H9 (cell line): ENCODE measurements around the gene CACNA2D3. TPM values are rescaled to one million over a fixed set of nuclear protein-coding genes. Genes with fewer than 3 reads are reported as not detected.

Experiments
- DNase-seq: peaks from one replicate; pipeline ENCODE4 v3.0.0-alpha.2; 2017
- H2AFZ ChIP-seq: one replicate; pipeline ENCODE4 v1.6.1; 2013; ENCODE audit warnings: mild to moderate bottlenecking, low read length, control low read depth, moderate library complexity
- H2AK5ac ChIP-seq: 2 replicates; pipeline ENCODE4 v1.6.1; 2013; ENCODE audit warnings: low read length, control low read depth, mixed read lengths; ENCODE audit not compliant: insufficient read length
- H2BK120ac ChIP-seq: one replicate; pipeline ENCODE4 v1.6.1; 2013; ENCODE audit warnings: low read depth, mild to moderate bottlenecking, low read length, control low read depth, inconsistent platforms; ENCODE audit not compliant: poor library complexity, severe bottlenecking
- H2BK12ac ChIP-seq: 2 replicates; pipeline ENCODE4 v1.6.1; 2013; ENCODE audit warnings: low read length, control low read depth, mixed read lengths, low read depth; ENCODE audit not compliant: insufficient read length
- H2BK15ac ChIP-seq: 2 replicates; pipeline ENCODE4 v1.6.1; 2013; ENCODE audit warnings: low read depth, low read length, control low read depth
- H2BK20ac ChIP-seq: one replicate; pipeline ENCODE4 v1.6.1; 2013; ENCODE audit warnings: low read depth, mild to moderate bottlenecking, low read length, control low read depth, inconsistent platforms; ENCODE audit not compliant: poor library complexity, severe bottlenecking
- H2BK5ac ChIP-seq: 2 replicates; pipeline ENCODE4 v1.6.1; 2013; ENCODE audit warnings: low read length, control low read depth, mixed read lengths; ENCODE audit not compliant: insufficient read length
- H3K14ac ChIP-seq: 2 replicates; pipeline ENCODE4 v1.6.1; 2013; ENCODE audit warnings: low read length, control low read depth; ENCODE audit not compliant: insufficient read depth
- H3K18ac ChIP-seq: 2 replicates; pipeline ENCODE4 v1.6.1; 2013; ENCODE audit warnings: low read depth, mild to moderate bottlenecking, mixed read lengths, low read length, control low read depth; ENCODE audit not compliant: insufficient read length
- H3K23ac ChIP-seq: 2 replicates; pipeline ENCODE4 v1.6.1; 2013; ENCODE audit warnings: low read length, control low read depth, mixed read lengths, low read depth; ENCODE audit not compliant: insufficient read length
- H3K23me2 ChIP-seq: 2 replicates; pipeline ENCODE4 v1.6.1; 2013; ENCODE audit warnings: low read depth, mild to moderate bottlenecking, mixed read lengths, low read length, control low read depth; ENCODE audit not compliant: insufficient read length, poor library complexity, severe bottlenecking
- H3K27ac ChIP-seq: 2 replicates; pipeline ENCODE4 v1.5.1; 2013; ENCODE audit warnings: low read length, control low read depth, mixed read lengths, low read depth; ENCODE audit not compliant: insufficient read length
- H3K27me3 ChIP-seq: 2 replicates; pipeline ENCODE4 v1.6.1; 2013; ENCODE audit warnings: low read length, control low read depth, inconsistent platforms; ENCODE audit not compliant: insufficient read depth
- H3K4ac ChIP-seq: 2 replicates; pipeline ENCODE4 v1.6.1; 2013; ENCODE audit warnings: low read depth, mild to moderate bottlenecking, control low read depth, inconsistent platforms, low read length, moderate library complexity
- H3K4me1 ChIP-seq: 2 replicates; pipeline ENCODE4 v1.6.1; 2013; ENCODE audit warnings: low read length, control low read depth, inconsistent platforms; ENCODE audit not compliant: insufficient read depth
- H3K4me2 ChIP-seq: 2 replicates; pipeline ENCODE4 v1.6.1; 2013; ENCODE audit warnings: low read length, control low read depth, mixed read lengths; ENCODE audit not compliant: insufficient read length, insufficient read depth
- H3K56ac ChIP-seq: 2 replicates; pipeline ENCODE4 v1.6.1; 2013; ENCODE audit warnings: low read depth, mild to moderate bottlenecking, mixed read lengths, low read length, control low read depth; ENCODE audit not compliant: insufficient read length
- H3K79me1 ChIP-seq: 2 replicates; pipeline ENCODE4 v1.6.1; 2013; ENCODE audit warnings: low read depth, mild to moderate bottlenecking, moderate library complexity, low read length, control low read depth, inconsistent platforms; ENCODE audit not compliant: insufficient read depth, poor library complexity, severe bottlenecking
- H3K79me2 ChIP-seq: 2 replicates; pipeline ENCODE4 v1.6.1; 2013; ENCODE audit warnings: low read length, control low read depth, inconsistent platforms; ENCODE audit not compliant: insufficient read depth
- H3K9ac ChIP-seq: 2 replicates; pipeline ENCODE4 v1.6.1; 2013; ENCODE audit warnings: low read length, control low read depth, mixed read lengths; ENCODE audit not compliant: insufficient read length; ENCODE audit errors: extremely low read depth
- H3K9me3 ChIP-seq: one replicate; pipeline ENCODE4 v1.6.1; 2013; ENCODE audit warnings: low read depth, low read length, inconsistent platforms; ENCODE audit not compliant: control insufficient read depth
- H3T11ph ChIP-seq: one replicate; pipeline ENCODE4 v1.6.1; 2013; ENCODE audit warnings: mild to moderate bottlenecking, low read length, control low read depth, inconsistent platforms
- H4K20me1 ChIP-seq: one replicate; pipeline ENCODE4 v1.6.1; 2013; ENCODE audit not compliant: control insufficient read depth, insufficient read length, insufficient read depth
- H4K5ac ChIP-seq: 2 replicates; pipeline ENCODE4 v1.6.1; 2013; ENCODE audit warnings: low read depth, mild to moderate bottlenecking, mixed read lengths, low read length, control low read depth; ENCODE audit not compliant: insufficient read length
- H4K8ac ChIP-seq: replicated peaks from 2 replicates; pipeline ENCODE4 v1.6.1; 2013; ENCODE audit warnings: low read length, control low read depth, mixed read lengths, low read depth; ENCODE audit not compliant: insufficient read length
- H4K91ac ChIP-seq: 2 replicates; pipeline ENCODE4 v1.6.1; 2013; ENCODE audit warnings: low read depth, mild to moderate bottlenecking, moderate library complexity, mixed read lengths, low read length, control low read depth; ENCODE audit not compliant: insufficient read length
- H3K27ac Mint-ChIP-seq, 3 experiments: 2 replicates in 2 of 3; 3 replicates in 1 of 3; pipeline ENCODE4 v1.8.0; 2020 to 2021; ENCODE audit warnings: mixed read lengths in 3 of 3, mild to moderate bottlenecking in 1 of 3, moderate library complexity in 1 of 3
- H3K27me3 Mint-ChIP-seq: 2 replicates; pipeline ENCODE4 v1.8.0; 2021; ENCODE audit warnings: low read depth, mild to moderate bottlenecking, moderate library complexity, mixed read lengths
- H3K36me3 Mint-ChIP-seq, 3 experiments: 2 replicates in 2 of 3; 3 replicates in 1 of 3; pipeline ENCODE4 v1.8.0; 2020 to 2021; ENCODE audit warnings: low read depth in 3 of 3, mixed read lengths in 3 of 3; ENCODE audit not compliant: insufficient read depth in 1 of 3
- H3K4me1 Mint-ChIP-seq, 2 experiments: 2 replicates each; pipeline ENCODE4 v1.8.0; 2020; ENCODE audit warnings: mixed read lengths in 2 of 2
- H3K4me3 Mint-ChIP-seq, 2 experiments: 2 replicates in 1 of 2; 3 replicates in 1 of 2; pipeline ENCODE4 v1.8.0; 2020 to 2021; ENCODE audit warnings: mild to moderate bottlenecking in 2 of 2, mixed read lengths in 2 of 2, moderate library complexity in 1 of 2
- H3K9me3 Mint-ChIP-seq, 2 experiments: 2 replicates in 1 of 2; 3 replicates in 1 of 2; pipeline ENCODE4 v1.8.0; 2020; ENCODE audit warnings: mild to moderate bottlenecking in 2 of 2, mixed read lengths in 2 of 2, moderate library complexity in 1 of 2
- WGBS: extraction: QIAGEN DNeasy Blood & Tissue Kit; methylation state at CpG from one replicate; pipeline ENCODE4 v1.1.7; 2013; ENCODE audit warnings: missing lambda C conversion rate, low lambda C conversion rate, mixed read lengths; ENCODE audit not compliant: insufficient read length; ENCODE audit errors: extremely low coverage; 5-methylcytosine and 5-hydroxymethylcytosine counted together
- total RNA-seq: library from RNA; stranded (reverse); gene quantifications from 2 replicates; pipeline ENCODE4 v1.2.1, GENCODE V29; 2021
- TF ChIP-seq, protein P1 (sequence below): fragments of 200-600 bp; sonication (generic); conservative IDR thresholded peaks from 3 replicates; pipeline ENCODE4 v1.8.0; 2021; ENCODE audit warnings: antibody characterized with exemption, mild to moderate bottlenecking

The CACNA2D3 gene
- total RNA-seq, 1 experiment from 2014 or later = 3.2 TPM

DNA sequence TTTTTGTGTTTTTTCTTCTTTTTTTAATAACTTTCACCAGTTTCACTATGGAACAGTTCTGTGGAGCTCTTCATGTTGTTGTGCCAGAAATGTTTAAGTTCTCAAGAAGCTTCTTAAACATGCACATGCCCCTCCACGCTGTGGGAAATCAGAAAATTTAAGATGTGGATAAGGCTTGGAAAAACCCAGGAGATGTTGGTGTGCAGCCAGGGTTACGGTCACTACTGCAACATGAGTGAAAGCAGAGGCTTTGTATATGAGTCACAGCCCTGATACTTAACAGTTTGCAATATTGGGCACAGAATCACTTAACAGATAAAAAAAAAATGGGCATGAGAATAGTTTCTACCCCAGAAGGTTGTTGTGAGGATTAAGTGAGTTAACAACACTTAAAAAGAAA is 405.6 kb downstream of the CACNA2D3 start:
- H3K27me3 ChIP-seq = no peaks in the 10 kb centered on the region
- Mint-ChIP-seq H3K27me3 (no peaks in the 10 kb centered on the region; the same call in 1 of the 2 replicates), H3K36me3 (peaks cover 0 to 5% (median 3%) of the 10 kb centered on the region in 3 experiments; a peak in 3 of 7 replicates), H3K4me1 (peaks cover 5 to 6% of the 10 kb centered on the region in 2 experiments; a peak in 2 of 4 replicates), H3K27ac (no peak overlapping the region), H3K9me3 (peaks cover 2 to 7% of the 10 kb centered on the region in 2 experiments; a peak in 4 of 5 replicates), H3K4me3 (no peak overlapping the region)
- H3K23me2 ChIP-seq = no peaks in the 10 kb centered on the region
- WGBS = no CpG with 5 or more reads among the region's 2 CpGs
- no peak overlapping the region for H4K5ac ChIP-seq
- H3K79me1 ChIP-seq = no peaks in the 10 kb centered on the region
- H2BK20ac ChIP-seq = no peak overlapping the region
- H3K4ac ChIP-seq = no peak overlapping the region
- H2BK15ac ChIP-seq = no peak overlapping the region
- no peak for DNase-seq
- H3K9me3 ChIP-seq = no peaks in the 10 kb centered on the region
- H3K4me2 ChIP-seq = no peak overlapping the region
- no peak overlapping the region for H4K8ac ChIP-seq
- H3K14ac ChIP-seq = no peak overlapping the region
- TF ChIP-seq, protein P1, sequence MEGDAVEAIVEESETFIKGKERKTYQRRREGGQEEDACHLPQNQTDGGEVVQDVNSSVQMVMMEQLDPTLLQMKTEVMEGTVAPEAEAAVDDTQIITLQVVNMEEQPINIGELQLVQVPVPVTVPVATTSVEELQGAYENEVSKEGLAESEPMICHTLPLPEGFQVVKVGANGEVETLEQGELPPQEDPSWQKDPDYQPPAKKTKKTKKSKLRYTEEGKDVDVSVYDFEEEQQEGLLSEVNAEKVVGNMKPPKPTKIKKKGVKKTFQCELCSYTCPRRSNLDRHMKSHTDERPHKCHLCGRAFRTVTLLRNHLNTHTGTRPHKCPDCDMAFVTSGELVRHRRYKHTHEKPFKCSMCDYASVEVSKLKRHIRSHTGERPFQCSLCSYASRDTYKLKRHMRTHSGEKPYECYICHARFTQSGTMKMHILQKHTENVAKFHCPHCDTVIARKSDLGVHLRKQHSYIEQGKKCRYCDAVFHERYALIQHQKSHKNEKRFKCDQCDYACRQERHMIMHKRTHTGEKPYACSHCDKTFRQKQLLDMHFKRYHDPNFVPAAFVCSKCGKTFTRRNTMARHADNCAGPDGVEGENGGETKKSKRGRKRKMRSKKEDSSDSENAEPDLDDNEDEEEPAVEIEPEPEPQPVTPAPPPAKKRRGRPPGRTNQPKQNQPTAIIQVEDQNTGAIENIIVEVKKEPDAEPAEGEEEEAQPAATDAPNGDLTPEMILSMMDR = no peak
- no peak overlapping the region for H2BK120ac ChIP-seq
- no peak overlapping the region for H3K27ac ChIP-seq
- no peaks in the 10 kb centered on the region for H3K79me2 ChIP-seq
- H3K18ac ChIP-seq = no peak overlapping the region
- no peak overlapping the region for H3K56ac ChIP-seq
- H3K4me1 ChIP-seq = no peaks in the 10 kb centered on the region
- no peak overlapping the region for H2BK12ac ChIP-seq
- H4K20me1 ChIP-seq = no peaks in the 10 kb centered on the region
- H4K91ac ChIP-seq = no peak overlapping the region
- no peak overlapping the region for H2BK5ac ChIP-seq
- no peak overlapping the region for H3T11ph ChIP-seq
- H3K9ac ChIP-seq = no peak overlapping the region
- no peak overlapping the region for H2AFZ ChIP-seq
- H2AK5ac ChIP-seq = no peak overlapping the region
- no peak overlapping the region for H3K23ac ChIP-seq
